OCI-LY7 (cell line): ENCODE results near the gene UBE2H. TPM values are rescaled to one million over a fixed set of nuclear protein-coding genes. Genes with fewer than 3 reads are reported as not detected.

Experiments used
- BruUV-seq: library from RNA; stranded (reverse); fragments of 400-500 nt; replicated peaks from 2 replicates; lab custom pipeline; 2021; lab: Mats Ljungman, UMichigan
- CTCF ChIA-PET: fragments of 300-600 bp; sonication (Branson Sonifier 250); formaldehyde crosslinking; loops from one replicate; lab custom pipeline; 2022; ENCODE audit warnings: antibody characterized with exemption; ENCODE audit not compliant: unreplicated experiment; lab: Charles Lee
- POLR2A ChIA-PET: fragments of 300-600 bp; sonication (Branson Sonifier 250); formaldehyde crosslinking; loops from one replicate; lab custom pipeline; 2022; ENCODE audit warnings: antibody characterized with exemption; lab: Charles Lee
- DNase-seq: peaks from one replicate; pipeline ENCODE4 v3.0.0-alpha.2; 2015; ENCODE audit warnings: low spot score
- H2AFZ ChIP-seq: fragments of 200-600 bp; sonication (generic), shearing (Covaris generic); 2 replicates; pipeline ENCODE4 v1.6.1; 2014; ENCODE audit warnings: mild to moderate bottlenecking, antibody characterized with exemption, low read length, moderate library complexity
- H3K27ac ChIP-seq: fragments of 200-600 bp; sonication (generic); 2 replicates; pipeline ENCODE4 v1.5.1; 2014; ENCODE audit warnings: mixed run types, low read depth, mild to moderate bottlenecking, moderate library complexity, low read length, inconsistent platforms; ENCODE audit not compliant: poor library complexity, severe bottlenecking
- H3K36me3 ChIP-seq: fragments of 200-600 bp; sonication (generic); 2 replicates; pipeline ENCODE4 v1.6.1; 2014; ENCODE audit warnings: mild to moderate bottlenecking, antibody characterized with exemption, low read length, moderate library complexity, mixed read lengths; ENCODE audit not compliant: insufficient read depth
- H3K4me1 ChIP-seq: fragments of 200-600 bp; sonication (generic); 2 replicates; pipeline ENCODE4 v1.5.1; 2014; ENCODE audit warnings: mild to moderate bottlenecking, low read length; ENCODE audit not compliant: insufficient read depth, poor library complexity, severe bottlenecking
- H3K4me2 ChIP-seq: fragments of 200-600 bp; sonication (generic); 2 replicates; pipeline ENCODE4 v1.6.1; 2014; ENCODE audit warnings: mild to moderate bottlenecking, low read length
- H3K4me3 ChIP-seq: fragments of 200-600 bp; sonication (generic); 2 replicates; pipeline ENCODE4 v1.5.1; 2014; ENCODE audit warnings: mild to moderate bottlenecking, low read depth, low read length; ENCODE audit not compliant: poor library complexity, severe bottlenecking
- H3K79me2 ChIP-seq: fragments of 200-600 bp; sonication (generic); 2 replicates; pipeline ENCODE4 v1.6.1; 2016; ENCODE audit warnings: low read depth, mild to moderate bottlenecking, low read length, moderate library complexity, mixed read lengths; ENCODE audit not compliant: insufficient read depth
- H3K9me2 ChIP-seq: fragments of 200-600 bp; sonication (generic); 2 replicates; pipeline ENCODE4 v1.6.1; 2016; ENCODE audit warnings: mild to moderate bottlenecking, low read length, mixed read lengths; ENCODE audit not compliant: insufficient read depth
- H3K9me3 ChIP-seq: fragments of 200-600 bp; sonication (generic); 2 replicates; pipeline ENCODE4 v1.6.1; 2014; ENCODE audit warnings: mild to moderate bottlenecking, mixed run types, low read length, mixed read lengths
- H4K20me1 ChIP-seq: fragments of 200-600 bp; sonication (generic); 2 replicates; pipeline ENCODE4 v1.6.1; 2014; ENCODE audit warnings: mild to moderate bottlenecking, antibody characterized with exemption, low read length, moderate library complexity, mixed read lengths; ENCODE audit not compliant: insufficient read depth
- CTCF ChIP-seq: fragments of 200-600 bp; sonication (generic); conservative IDR thresholded peaks from 2 replicates; pipeline ENCODE4 v1.5.1; 2014; ENCODE audit warnings: mild to moderate bottlenecking, antibody characterized with exemption, low read length, moderate library complexity, mixed read lengths
- EZH2phosphoT487 ChIP-seq: fragments of 200-600 bp; sonication (generic); IDR thresholded peaks from 2 replicates; pipeline ENCODE4 v1.6.1; 2018; ENCODE audit warnings: low read depth, borderline replicate concordance, mild to moderate bottlenecking, mixed run types, antibody characterized with exemption, low read length, moderate library complexity, mixed read lengths
- intact Hi-C: fragments of 100-400 bp; cut with micrococcal nuclease; formaldehyde crosslinking; loops from one replicate; pipeline ENCODE4 v1.10.0; 2022; ENCODE audit not compliant: unreplicated experiment
- total RNA-seq, 2 experiments: library from RNA; depleted of rRNA in 1 of 2; stranded (reverse); fragments of >200 nt in 1 of 2; shearing (Covaris generic) in 1 of 2; gene quantifications; 2 replicates each; pipeline ENCODE4 v1.2.3, GENCODE V29; 2014 to 2022

UBE2H gene
- total RNA-seq, 2 experiments from 2014 or later: 12.7 to 35.3 TPM

- Histone ChIP-seq H3K79me2 (no peaks in the 10 kb centered on the region), H3K9me3 (no peaks in the 10 kb centered on the region), H2AFZ (no peak overlapping the region), H3K36me3 (no peaks in the 10 kb centered on the region), H3K4me1 (no peaks in the 10 kb centered on the region), H4K20me1 (no peaks in the 10 kb centered on the region), H3K9me2 (no peaks in the 10 kb centered on the region), H3K27ac (no peak overlapping the region), H3K4me2 (no peak overlapping the region), H3K4me3 (no peak overlapping the region)
- POLR2A ChIA-PET: no interaction called here
- no peak for TF ChIP-seq EZH2phosphoT487
- DNase-seq: no peak
- intact Hi-C loops: no loop called here
- CTCF ChIA-PET: no interaction called here
- no TSS peak for BruUV-seq
Measured at GRCh38 chr7:129793506-129794310, 159.1 kb downstream of the UBE2H start.

- Histone ChIP-seq H2AFZ (no peak overlapping the region), H3K79me2 (no peaks in the 10 kb centered on the region), H4K20me1 (no peaks in the 10 kb centered on the region), H3K9me3 (no peaks in the 10 kb centered on the region), H3K4me1 (no peaks in the 10 kb centered on the region), H3K9me2 (no peaks in the 10 kb centered on the region), H3K27ac (no peak overlapping the region), H3K4me2 (no peak overlapping the region), H3K4me3 (no peak overlapping the region), H3K36me3 (no peaks in the 10 kb centered on the region)
- intact Hi-C loops: no loop called here
- TF ChIP-seq CTCF (no peak), EZH2phosphoT487 (no peak)
- DNase-seq: no peak
- ChIA-PET POLR2A (no interaction called here), CTCF (no interaction called here)
- no TSS peak for BruUV-seq
Measured at GRCh38 chr7:129792721-129793120, 160.0 kb downstream of the UBE2H start.

GRCh38 chr7:129790136-129790535, 162.6 kb downstream of the UBE2H start:
- no peak overlapping the region for H3K27ac ChIP-seq
- no peak for DNase-seq
- H4K20me1 ChIP-seq: no peaks in the 10 kb centered on the region
- CTCF ChIA-PET: no interaction called here
- H3K9me3 ChIP-seq: no peaks in the 10 kb centered on the region
- H2AFZ ChIP-seq: no peak overlapping the region
- H3K9me2 ChIP-seq: no peaks in the 10 kb centered on the region
- intact Hi-C loops: no loop called here
- BruUV-seq: no TSS peak
- no peak overlapping the region for H3K4me2 ChIP-seq
- POLR2A ChIA-PET: interaction anchor here (0.6 to 0.7 kb wide), 3 partner anchors 93 to 259 kb away, joined by 3 to 5 read pairs (median 5); no protein-coding TSS in a partner anchor
- no peaks in the 10 kb centered on the region for H3K79me2 ChIP-seq
- no peaks in the 10 kb centered on the region for H3K36me3 ChIP-seq
- TF ChIP-seq CTCF: no peak
- no peak for TF ChIP-seq EZH2phosphoT487
- H3K4me3 ChIP-seq: no peak overlapping the region
- peaks cover 10% of the 10 kb centered on the region for H3K4me1 ChIP-seq
